Measurements from ENCODE around the gene OSBPL6.
"Not testable (repeated sequence)": the region's sequence is repeated elsewhere in the genome, so short reads cannot be mapped to it uniquely, and the experiment has no call there.

Gene OSBPL6

DNA sequence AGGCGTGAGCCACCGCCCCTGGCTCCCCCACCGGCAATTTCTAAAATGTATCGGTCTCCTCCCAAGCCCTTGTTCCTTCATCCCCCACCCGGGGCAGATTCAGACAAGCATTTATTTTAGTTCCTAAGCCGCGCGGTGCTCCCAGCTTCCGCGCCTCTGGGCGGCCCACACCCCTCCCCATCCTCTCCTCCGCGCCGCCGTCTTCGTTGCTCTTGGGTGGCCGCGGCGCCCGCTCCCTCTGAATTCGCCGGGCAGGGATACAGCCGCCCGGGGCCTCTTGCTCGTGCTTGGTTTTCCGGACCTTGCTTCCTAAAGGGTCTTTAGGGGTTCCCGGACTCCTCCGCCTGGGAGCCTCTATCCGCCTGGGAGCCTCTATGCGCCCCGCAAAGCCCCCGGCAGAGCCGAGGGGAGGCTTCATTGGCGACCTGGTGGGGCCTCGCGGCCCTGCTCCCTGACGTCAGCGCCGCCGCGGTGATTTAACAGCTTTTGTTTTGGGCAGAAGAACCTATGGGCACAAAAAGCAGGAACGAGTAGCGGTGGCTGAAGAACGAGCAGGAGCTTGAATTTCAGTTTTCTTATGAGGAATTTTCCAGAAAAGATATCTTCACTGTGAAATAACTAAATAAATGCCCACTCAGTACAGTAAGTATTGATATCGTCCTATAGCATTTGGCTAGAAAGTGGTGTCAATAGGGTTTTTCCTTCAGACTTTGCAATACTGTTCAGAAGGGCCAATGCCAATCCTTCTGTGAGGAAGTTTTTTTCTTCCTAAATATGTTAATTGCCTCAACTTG lies 219.4 kb downstream of the OSBPL6 start:
- DNase-seq = peak; percentile 79

- peak; percentile 95 for DNase-seq
Measured at GRCh38 chr2:178414266-178415247, 220.2 kb downstream of the OSBPL6 start.

GRCh38 chr2:178415979-178416378 lies 221.7 kb downstream of the OSBPL6 start:
- no peak for DNase-seq

DNA sequence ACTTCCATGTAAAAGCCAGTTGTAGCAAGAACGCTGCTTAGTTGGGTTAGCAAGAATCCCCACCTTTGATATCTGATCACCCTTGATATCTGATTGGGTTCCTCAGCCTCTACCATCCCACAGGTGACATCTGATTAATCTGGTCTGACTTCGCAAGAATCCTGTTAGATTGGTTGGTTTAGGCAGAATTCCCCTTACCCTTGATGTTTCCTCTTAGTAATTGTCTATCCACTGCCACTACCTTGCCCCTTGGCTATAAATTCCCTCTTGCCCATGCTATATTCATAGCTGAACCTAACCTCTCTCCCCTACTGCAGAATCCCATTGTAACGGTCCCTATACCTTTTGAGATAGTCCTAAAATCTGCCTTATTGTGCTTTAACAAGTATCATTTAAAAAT lies 223.6 kb downstream of the OSBPL6 start:
- no peak for DNase-seq

GRCh38 chr2:178418426-178418825 lies 224.1 kb downstream of the OSBPL6 start:
- no peak for DNase-seq

DNA sequence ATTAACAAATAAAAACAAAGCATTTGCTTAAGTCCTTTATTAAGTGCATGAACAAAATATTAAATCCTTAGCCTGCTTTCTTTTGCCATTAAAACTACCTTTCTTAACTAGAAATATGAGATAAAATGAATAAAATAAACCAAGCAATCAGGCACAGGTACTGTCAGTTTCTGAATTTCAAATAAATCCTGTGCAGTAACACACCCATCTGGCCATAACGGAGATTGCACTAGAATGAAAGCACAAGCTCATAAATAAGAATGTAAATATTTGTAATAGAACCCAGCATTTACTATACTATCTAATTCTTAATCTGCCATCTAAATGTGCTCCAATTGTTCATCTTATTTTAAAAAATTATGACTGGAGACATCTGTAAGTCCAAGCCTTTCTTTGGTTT lies 224.8 kb downstream of the OSBPL6 start:
- DNase-seq = peak; percentile 21

DNA sequence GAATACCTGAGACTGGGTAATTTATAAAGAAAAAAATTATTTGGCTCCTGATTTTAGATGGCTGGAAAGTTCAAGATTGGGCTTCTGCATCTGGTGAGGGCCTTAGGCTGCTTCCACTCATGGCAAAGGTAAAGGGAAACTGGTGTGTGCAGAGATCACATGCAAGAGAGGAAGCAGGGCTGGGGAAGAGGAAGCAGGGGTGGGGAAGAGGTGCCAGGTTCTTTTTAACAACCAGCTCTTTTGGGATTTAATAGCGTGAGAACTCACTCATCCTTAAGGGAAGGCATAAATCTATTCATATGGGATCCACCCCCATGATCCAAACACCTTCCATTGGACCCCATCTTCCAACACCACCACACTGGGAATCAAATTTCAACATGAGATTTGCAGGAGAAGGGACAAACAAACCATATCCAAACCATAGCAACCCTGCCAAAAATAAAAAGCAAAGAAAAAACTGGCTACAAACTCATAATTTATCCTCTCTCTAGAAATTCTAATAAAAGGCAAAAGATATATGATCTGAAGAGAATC lies 226.2 kb downstream of the OSBPL6 start:
- no peak for DNase-seq

- no peak for DNase-seq
Measured at GRCh38 chr2:178422097-178422496, 227.8 kb downstream of the OSBPL6 start.

DNA sequence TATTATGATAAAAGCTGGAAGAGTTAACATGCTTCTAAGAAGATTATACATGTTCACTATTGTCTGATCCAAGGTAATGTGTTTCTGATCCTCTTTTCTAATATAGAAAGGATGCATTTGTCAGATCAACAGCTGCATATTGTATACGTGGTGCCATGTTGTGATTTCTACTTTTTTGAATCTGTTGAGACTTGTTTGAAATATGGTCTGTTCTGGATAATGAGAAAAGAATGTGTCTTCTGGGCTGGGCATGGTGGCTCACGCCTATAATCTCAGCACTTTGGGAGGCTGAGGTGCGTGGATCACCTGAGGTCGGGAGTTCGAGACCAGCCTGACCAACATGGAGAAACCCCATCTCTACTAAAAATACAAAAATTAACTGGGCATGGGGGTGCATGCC lies 229.4 kb downstream of the OSBPL6 start:
- DNase-seq = not testable (repeated sequence)

DNA sequence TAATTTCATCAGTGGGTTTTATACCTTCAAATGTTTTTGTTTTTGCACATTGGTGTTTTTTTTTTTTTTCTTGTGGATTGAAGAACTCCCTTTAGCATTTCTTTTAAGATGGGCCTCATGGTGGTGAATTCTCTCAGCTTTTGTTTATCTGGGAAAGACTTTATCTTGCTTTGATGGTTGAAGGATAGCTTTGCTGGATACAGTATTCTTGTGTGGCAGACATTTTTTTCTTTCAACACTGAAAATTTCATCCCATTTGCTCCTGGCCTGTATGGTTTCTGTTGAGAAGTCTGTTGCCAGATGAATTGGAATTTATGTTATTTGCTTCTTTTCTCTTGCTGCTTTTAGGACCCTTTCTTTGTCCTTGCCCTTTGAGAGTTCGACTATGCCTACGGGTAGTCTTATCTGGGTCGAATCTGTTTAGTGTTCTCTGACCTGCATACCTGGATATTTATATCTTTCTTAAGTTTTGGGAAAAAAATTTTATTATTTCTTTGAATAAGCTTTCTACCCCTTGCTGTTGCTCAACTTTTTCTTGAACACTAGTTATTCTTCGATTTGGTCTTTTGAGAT lies 231.0 kb downstream of the OSBPL6 start:
- DNase-seq = no peak

DNA sequence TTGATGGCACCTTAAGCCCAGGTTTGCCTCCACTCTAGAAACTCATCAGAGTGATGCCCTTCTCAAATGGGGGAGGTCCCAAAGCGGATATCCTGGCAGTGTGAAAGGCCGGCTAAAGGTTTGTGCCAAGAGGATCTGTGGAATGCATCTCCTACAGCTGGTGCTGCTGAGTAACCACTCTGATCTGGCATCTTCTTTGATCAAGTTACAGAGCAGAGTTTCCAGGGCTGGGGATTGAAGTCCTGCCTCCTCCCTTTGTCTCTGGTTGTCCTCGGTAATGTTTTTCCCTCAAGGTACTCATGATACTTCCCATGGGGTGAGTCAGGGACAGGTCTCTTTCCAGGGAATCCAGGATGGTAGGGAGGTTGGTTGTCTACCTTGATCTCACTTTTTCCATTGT lies 232.1 kb downstream of the OSBPL6 start:
- DNase-seq = no peak

DNA sequence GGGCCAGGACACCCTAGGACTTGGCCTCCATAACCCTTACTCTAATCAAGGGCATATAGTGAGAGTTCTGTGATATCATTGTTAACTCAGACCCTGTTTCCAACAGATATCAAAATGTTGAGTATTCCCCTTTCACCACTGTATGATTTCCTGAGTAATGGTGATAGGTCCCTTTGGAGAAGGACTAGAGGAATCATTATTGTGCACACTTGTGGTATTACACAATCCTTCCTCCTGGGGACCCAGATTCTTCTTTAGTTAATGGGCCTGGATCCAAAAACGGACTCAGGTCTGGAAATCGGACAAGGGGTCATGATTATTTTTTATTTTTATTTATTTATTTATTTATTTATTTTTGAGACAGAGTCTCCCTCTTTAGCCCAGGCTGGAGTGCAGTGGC lies 233.1 kb downstream of the OSBPL6 start:
- DNase-seq = no peak

GRCh38 chr2:178428396-178428806 lies 234.1 kb downstream of the OSBPL6 start:
- no peak for DNase-seq

- DNase-seq = no peak
Measured at GRCh38 chr2:178429336-178429735, 235.0 kb downstream of the OSBPL6 start.

DNA sequence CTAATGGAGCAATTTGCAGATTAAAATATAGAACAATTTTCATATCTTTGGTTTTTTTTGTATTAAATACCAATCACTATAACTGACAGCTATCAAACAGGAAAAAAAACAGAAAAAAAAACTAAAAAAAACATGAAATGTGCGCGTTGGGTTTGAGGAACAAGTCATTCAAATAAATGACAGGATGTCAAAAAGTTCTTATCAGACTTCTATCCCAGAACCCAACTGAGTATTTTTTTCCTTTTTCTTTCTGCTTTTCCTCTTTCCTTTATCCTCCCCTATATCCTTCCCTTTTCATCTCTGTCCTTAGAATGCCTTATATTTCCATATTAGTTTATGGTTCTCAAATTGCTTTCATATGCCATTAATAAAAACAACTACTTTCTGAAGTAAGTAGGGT lies 242.3 kb downstream of the OSBPL6 start:
- DNase-seq = no peak

GRCh38 chr2:178441426-178441825 lies 247.1 kb downstream of the OSBPL6 start:
- no peak for DNase-seq

DNA sequence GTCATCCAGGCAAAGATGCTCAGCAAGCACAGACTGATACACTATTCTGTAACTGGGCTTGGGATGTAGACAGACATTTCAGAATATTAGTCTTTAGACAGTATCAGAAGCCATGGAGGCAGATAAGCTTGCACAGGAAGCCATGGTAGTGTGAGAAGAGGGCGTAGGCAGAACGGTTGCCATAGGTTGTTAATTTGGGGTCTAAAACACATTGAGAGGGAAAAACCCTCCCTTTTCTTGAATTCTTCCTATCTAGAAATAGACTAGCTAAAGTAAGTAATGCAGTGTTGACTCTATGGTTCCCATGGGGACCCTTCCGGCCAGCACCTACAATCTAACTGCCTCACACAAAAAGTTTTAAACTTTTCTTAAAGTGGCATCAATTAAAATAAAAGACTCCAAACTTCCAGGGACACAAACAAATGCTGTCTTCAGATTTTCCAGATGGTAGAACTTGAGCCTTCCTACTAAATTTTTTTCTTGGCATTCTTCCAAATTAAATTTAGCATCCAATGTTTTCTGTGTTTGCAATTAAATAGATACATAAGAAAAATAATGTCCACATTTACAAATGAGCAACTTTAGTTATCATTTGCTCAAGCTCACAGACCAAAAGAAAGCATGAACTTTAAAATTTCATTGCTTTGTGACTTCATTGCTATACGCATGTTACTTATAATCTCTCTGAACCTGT lies 254.8 kb downstream of the OSBPL6 start:
- no peak for DNase-seq

DNA sequence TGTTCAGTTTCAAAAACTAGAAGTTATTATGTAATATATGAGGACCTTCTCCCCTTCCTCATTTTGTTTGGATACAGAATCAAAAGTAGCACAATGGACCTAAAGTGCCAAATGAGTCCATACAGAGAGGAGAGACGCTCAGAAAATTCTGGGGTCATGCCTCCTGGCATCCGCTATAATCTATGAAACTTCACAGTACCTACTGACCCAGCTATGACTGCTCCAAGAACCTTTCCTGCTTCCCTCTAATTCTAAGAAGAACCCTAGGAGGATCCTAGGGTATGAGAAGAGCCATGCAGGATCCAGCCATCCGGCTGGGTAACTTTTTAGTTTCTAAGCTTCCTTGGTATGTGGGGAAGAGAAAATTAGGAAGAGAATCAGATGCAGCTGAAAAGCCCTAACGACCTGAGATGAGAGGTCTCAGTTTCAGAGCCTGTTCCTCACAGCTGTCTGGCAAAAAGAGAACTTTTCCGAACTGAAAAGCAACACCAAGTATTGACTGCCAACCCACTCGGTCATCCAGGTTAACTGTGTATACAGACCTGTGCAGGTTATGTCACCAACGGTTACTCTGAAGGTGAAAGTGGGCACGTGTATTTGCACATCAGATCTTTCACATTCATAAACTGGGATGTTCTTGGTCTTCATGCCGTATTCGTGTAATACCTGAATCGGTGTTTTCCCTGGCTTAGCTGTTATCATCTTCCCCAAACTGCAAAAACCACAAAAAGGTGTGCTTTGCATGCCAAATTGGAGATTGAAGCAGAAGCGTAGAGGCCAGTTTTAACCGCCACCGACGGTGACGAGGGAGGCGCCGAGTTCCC lies 255.6 kb downstream of the OSBPL6 start:
- DNase-seq = no peak

- DNase-seq = peak; percentile 89
Measured at GRCh38 chr2:178450524-178450773, 256.1 kb downstream of the OSBPL6 start.

DNA sequence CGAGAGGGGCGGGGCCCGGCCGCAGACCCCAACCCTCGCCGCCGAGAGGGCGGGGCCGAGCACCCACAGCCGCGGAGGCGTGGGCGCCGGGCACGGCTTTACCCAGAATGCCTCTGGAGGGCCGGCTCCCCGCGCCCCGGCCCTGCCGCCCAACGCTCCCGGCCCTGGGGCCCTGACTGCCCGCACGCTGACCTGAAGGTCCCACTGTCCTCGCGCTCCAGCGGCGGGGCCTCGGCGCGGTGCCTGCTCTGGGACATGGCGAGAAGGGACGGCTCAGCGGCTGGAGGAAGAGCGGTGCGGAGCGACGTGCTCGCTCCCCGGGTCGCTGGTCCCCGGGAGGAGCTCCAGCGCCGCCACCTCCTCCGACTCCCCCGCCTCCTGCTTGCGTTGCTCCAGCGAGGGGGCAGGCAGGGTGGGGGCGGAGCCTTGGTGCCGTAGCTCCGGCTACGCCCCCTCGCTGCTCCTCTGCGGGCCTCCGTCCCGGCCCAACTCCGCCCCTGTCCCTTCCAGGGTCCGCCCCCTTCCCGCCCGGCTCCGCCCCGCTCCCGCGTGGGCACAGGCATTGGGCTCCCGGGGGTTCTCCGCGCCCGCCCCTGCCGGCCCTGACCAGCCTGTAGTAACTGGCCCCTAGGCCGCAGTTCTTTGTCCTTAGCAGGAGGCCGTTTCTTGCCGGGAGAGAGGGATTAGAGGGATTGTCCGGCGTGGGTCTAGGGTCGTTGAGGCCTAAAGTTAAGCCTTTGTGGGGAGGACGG lies 256.6 kb downstream of the OSBPL6 start, which contains the start of the genes PJVK and PRKRA:
TSS of gene PJVK (plus strand) at position 605 of the 752 bp plus-strand sequence. CDS start 2,032 bp downstream, outside the sequence.
TSS of gene PRKRA (minus strand) at position 402 of the 752 bp plus-strand sequence. CDS start at position 257, 145 bp downstream.
- peak; percentile 89 for DNase-seq

DNA sequence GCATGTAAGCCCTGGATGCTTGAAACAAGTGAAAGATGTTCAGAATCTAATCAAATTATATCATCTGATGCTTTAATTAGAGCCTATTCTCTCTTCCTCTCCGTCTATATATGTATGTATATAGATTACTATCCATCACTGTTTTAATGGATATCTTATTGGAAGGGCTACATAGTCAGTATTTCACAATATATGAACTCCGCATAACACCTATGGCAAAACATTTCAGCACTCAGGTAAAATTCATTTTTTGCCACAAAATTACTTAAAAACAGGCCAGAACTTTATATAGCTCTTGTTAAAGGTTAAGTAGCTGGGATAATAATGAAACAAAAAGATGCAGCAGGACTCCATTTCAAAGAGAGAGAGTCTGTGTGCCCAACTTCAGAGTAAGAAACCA lies 258.0 kb downstream of the OSBPL6 start:
- no peak for DNase-seq
